ENCODE results near the gene LNPEP. TPM values are rescaled to one million over a fixed set of nuclear protein-coding genes. Genes with fewer than 3 reads are reported as not detected.

The LNPEP gene
- total RNA-seq, 1 donor from 2014 or later, result 31.4 TPM

- no peak overlapping the region for H3K4me3 Mint-ChIP-seq (ENCODE audit: unreplicated experiment)
- TF ChIP-seq CTCF (IDR thresholded peaks at IDR 0.05), result no peak
- DNase-seq (ENCODE audit: low spot score), result no peak
- H3K27ac Mint-ChIP-seq (ENCODE audit: unreplicated experiment), result no peak overlapping the region
- no peaks in the 10 kb centered on the region for H3K9me3 Mint-ChIP-seq (ENCODE audit: low read depth)
- no peaks in the 10 kb centered on the region for H3K27me3 Mint-ChIP-seq (ENCODE audit: low read depth)
- H3K4me1 Mint-ChIP-seq (ENCODE audit: low read depth), result peaks cover 2% of the 10 kb centered on the region
- H3K36me3 Mint-ChIP-seq (ENCODE audit: low read depth), result peaks cover 2% of the 10 kb centered on the region
Observed at GRCh38 chr5:97041239-97041638, 105.4 kb downstream of the LNPEP start.

- Mint-ChIP-seq H3K4me1 (ENCODE audit: low read depth) (peaks cover 6% of the 10 kb centered on the region), H3K27me3 (ENCODE audit: low read depth) (no peaks in the 10 kb centered on the region), H3K9me3 (ENCODE audit: low read depth) (no peaks in the 10 kb centered on the region), H3K4me3 (ENCODE audit: unreplicated experiment) (no peak overlapping the region), H3K27ac (ENCODE audit: unreplicated experiment) (no peak overlapping the region), H3K36me3 (ENCODE audit: low read depth) (peaks cover 2% of the 10 kb centered on the region)
- TF ChIP-seq CTCF (IDR thresholded peaks at IDR 0.05), result no peak
- no peak for DNase-seq (ENCODE audit: low spot score)
Observed at GRCh38 chr5:97042996-97043395, 107.1 kb downstream of the LNPEP start.

DNA sequence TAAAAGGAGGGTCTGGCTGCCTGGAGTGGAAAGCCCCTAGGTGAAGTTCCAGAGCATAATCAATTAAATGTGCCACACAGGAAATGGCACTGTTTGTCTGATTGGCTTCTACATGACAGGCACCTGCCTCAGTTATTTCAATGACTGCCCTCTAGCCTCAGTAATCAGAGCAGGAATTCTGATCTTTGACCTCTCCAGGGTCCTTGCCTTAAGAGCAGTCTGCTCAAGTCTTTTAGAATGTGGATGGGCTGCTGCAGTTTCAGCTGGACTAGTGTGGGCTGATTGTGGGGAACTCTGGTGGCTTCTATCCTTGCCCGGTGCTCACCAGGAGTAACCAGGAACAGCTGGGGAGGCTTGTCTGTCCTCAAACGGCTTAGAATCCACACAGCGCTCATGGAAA, 107.6 kb downstream of the LNPEP start:
- DNase-seq (ENCODE audit: low spot score), result no peak
- Mint-ChIP-seq H3K4me3 (ENCODE audit: unreplicated experiment) (no peak overlapping the region), H3K27ac (ENCODE audit: unreplicated experiment) (no peak overlapping the region), H3K4me1 (ENCODE audit: low read depth) (peaks cover 6% of the 10 kb centered on the region), H3K36me3 (ENCODE audit: low read depth) (peaks cover 2% of the 10 kb centered on the region), H3K27me3 (ENCODE audit: low read depth) (no peaks in the 10 kb centered on the region), H3K9me3 (ENCODE audit: low read depth) (no peaks in the 10 kb centered on the region)
- TF ChIP-seq CTCF (IDR thresholded peaks at IDR 0.05), result no peak

DNA sequence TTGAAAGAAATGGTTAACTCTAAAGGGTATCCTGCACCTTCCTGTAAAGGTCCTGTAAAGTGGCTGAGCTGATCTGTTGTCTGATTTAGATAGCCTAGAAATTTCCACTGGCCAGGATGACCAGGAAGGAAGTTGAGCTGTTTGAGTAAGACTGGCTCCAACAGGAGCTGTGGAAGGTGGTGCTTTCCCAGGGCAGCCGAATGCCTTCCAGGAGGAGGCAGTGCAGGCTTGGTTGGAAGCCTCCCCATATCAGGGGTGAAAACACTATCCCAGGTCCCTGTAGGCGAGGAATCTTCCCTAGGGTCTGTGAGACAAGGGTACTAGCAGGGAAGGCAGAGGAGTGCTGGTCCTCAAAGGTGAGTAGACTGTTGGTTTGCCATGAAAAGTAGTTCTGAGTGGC, 108.2 kb downstream of the LNPEP start:
- TF ChIP-seq CTCF (IDR thresholded peaks at IDR 0.05), result peak; percentile 58
- Mint-ChIP-seq H3K36me3 (ENCODE audit: low read depth) (no peaks in the 10 kb centered on the region), H3K4me3 (ENCODE audit: unreplicated experiment) (no peak overlapping the region), H3K4me1 (ENCODE audit: low read depth) (peaks cover 6% of the 10 kb centered on the region), H3K9me3 (ENCODE audit: low read depth) (no peaks in the 10 kb centered on the region), H3K27me3 (ENCODE audit: low read depth) (no peaks in the 10 kb centered on the region), H3K27ac (ENCODE audit: unreplicated experiment) (no peak overlapping the region)
- DNase-seq (ENCODE audit: low spot score), result no peak

DNA sequence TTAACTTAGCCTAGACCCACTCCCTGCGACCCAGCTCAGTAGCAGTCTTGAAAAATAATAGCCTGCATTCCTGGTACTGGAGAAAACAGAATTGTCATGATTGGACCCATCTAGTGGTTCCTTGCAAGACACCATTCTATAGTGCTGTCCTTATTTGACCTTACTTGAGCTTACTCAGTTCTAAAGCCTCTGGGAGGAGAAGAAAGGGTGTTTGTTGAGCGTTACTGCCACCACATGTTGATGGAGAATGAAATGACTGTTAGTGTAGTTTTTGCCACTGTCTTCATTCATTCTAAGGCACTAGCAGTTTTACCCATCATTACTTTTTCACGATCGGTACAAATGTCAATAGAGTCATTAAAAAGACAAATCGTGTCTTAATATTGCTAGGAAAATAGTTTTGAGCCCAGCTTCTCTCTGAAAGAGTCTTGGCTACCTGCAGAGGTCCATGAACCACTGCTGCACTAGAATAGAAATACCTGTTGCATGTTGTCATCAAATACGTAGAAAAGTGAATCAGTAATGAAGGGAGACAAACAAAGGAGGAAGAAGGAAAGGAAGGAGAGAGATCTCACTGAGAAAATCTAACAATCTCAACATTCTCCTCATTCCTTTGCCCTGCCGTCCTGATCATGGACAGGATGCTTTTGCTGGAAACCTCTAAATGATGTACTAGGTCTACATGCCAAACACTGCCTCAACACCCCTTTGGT, 110.5 kb downstream of the LNPEP start:
- Mint-ChIP-seq H3K27ac (ENCODE audit: unreplicated experiment) (no peak overlapping the region), H3K27me3 (ENCODE audit: low read depth) (peaks cover 2% of the 10 kb centered on the region), H3K9me3 (ENCODE audit: low read depth) (peaks cover 8% of the 10 kb centered on the region), H3K4me3 (ENCODE audit: unreplicated experiment) (no peak overlapping the region), H3K36me3 (ENCODE audit: low read depth) (no peaks in the 10 kb centered on the region), H3K4me1 (ENCODE audit: low read depth) (peaks cover 6% of the 10 kb centered on the region)
- no peak for DNase-seq (ENCODE audit: low spot score)
- TF ChIP-seq CTCF (IDR thresholded peaks at IDR 0.05), result peak; percentile 65
